NCI-H2107 (cell line): ENCODE measurements around the gene SLC1A4.
A peak's percentile ranks its signal among the peaks of the same experiment; 100 is the strongest.
"Not testable (repeated sequence)": the region's sequence is repeated elsewhere in the genome, so short reads cannot be mapped to it uniquely, and the experiment has no call there.

Experiments
- DNase-seq: peaks from one replicate; lab custom pipeline; 2025; lab: John Stamatoyannopoulos, UW

SLC1A4 gene

GRCh38 chr2:65026704-65027464, 37.7 kb downstream of the SLC1A4 start:
- DNase-seq, result no peak

GRCh38 chr2:65027616-65028244, 38.5 kb downstream of the SLC1A4 start:
- no peak for DNase-seq

GRCh38 chr2:65030476-65031332, 41.5 kb downstream of the SLC1A4 start:
- DNase-seq, result no peak

- peak; percentile 49 for DNase-seq
Measured at GRCh38 chr2:65031341-65032018, 42.3 kb downstream of the SLC1A4 start.

- no peak for DNase-seq
Measured at GRCh38 chr2:65032019-65032975, 43.1 kb downstream of the SLC1A4 start.

GRCh38 chr2:65033178-65033577, 44.0 kb downstream of the SLC1A4 start:
- DNase-seq, result no peak

- DNase-seq, result not testable (repeated sequence)
Measured at GRCh38 chr2:65033667-65034066, 44.5 kb downstream of the SLC1A4 start.

GRCh38 chr2:65035351-65035943, 46.2 kb downstream of the SLC1A4 start:
- DNase-seq, result no peak

GRCh38 chr2:65037178-65037577, 48.0 kb downstream of the SLC1A4 start:
- DNase-seq, result no peak

GRCh38 chr2:65039640-65040039, 50.4 kb downstream of the SLC1A4 start:
- DNase-seq, result no peak

- peak; percentile 45 for DNase-seq
Measured at GRCh38 chr2:65040400-65041261, 51.4 kb downstream of the SLC1A4 start.

- DNase-seq, result no peak
Measured at GRCh38 chr2:65043001-65043400, 53.8 kb downstream of the SLC1A4 start.

GRCh38 chr2:65044097-65044735, 55.0 kb downstream of the SLC1A4 start:
- no peak for DNase-seq

GRCh38 chr2:65045651-65046050, 56.5 kb downstream of the SLC1A4 start:
- no peak for DNase-seq

GRCh38 chr2:65046633-65047407, 57.6 kb downstream of the SLC1A4 start:
- DNase-seq, result no peak

- peak; percentile 78 for DNase-seq
Measured at GRCh38 chr2:65049010-65049639, 59.9 kb downstream of the SLC1A4 start.

GRCh38 chr2:65050931-65051330, 61.7 kb downstream of the SLC1A4 start:
- DNase-seq, result no peak

- DNase-seq, result no peak
Measured at GRCh38 chr2:65053199-65053598, 64.0 kb downstream of the SLC1A4 start.
